Ureter (tissue), 1 donor: ENCODE data around the gene DNAJC19. TPM values are rescaled to one million over a fixed set of nuclear protein-coding genes. Genes with fewer than 3 reads are reported as not detected.

Experiments used
- DNase-seq: peaks from one replicate; pipeline ENCODE4 v3.0.0-alpha.2; 2020; ENCODE audit warnings: low spot score
- total RNA-seq: library from RNA; stranded (reverse); gene quantifications from one replicate; pipeline ENCODE4 v1.2.4, GENCODE V29; 2023
- donor health status: DM: yes; HTN: yes; CAD: no.

Gene DNAJC19
- total RNA-seq, 1 donor from 2014 or later, result 43.1 TPM

DNA sequence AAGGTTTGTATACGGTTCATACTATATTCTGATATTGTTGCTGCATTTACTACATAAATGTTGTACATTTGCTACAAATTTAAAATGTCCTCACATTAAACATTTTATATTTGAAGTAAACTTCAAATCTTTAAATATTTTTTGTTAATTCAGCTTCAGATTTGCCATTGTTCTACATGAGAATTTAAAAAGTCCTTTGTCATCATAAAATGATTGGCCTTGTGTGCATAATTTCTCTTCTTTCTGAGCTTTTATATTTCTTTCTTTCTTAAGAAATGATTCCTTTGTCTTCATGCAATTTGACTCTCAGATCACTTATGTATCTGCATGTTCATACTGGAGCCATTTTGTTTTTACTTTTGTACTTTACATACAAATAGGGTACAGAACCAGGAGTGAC, 28.0 kb downstream of the DNAJC19 start:
- no peak for DNase-seq

DNA sequence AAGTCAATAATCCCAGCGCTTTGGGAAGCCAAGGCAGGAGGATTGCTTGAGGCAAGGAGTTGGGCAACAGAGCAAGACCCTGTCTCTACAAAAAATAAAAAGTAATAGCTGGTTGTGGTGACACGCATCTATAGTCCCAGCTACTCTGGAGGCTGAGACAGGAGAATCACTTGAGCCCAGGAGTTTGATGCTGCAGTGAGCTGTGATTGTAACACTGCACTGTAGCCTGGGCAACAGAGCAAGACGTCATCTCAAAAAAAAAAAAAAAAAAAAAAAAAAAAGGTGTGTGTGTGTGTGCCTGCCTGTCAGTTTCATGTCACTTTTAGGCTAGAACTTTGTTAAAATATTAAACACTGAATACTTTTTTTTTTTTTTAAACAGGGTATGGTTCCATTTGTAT, 28.4 kb downstream of the DNAJC19 start:
- no peak for DNase-seq

DNA sequence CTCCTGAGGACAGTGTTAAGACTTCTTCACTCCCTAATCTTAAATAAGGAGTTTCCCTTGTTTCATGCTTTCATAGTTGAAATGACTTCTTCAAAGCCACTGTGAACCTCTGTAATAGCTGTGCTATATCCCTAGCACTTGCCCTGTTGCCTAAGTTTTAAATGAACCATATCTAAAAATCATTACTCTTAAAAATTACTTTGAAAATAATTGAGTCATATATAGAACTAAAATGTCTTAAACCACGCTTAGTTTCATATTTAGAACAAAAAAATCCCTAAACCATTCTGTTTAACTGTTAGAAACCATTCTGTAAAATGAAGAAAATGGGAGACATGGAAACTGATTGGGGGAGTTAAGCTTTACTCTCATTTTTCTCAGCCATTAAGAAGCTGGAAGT, 29.8 kb downstream of the DNAJC19 start:
- no peak for DNase-seq

GRCh38 chr3:180947761-180948390, 41.7 kb downstream of the DNAJC19 start:
- DNase-seq, result no peak

DNA sequence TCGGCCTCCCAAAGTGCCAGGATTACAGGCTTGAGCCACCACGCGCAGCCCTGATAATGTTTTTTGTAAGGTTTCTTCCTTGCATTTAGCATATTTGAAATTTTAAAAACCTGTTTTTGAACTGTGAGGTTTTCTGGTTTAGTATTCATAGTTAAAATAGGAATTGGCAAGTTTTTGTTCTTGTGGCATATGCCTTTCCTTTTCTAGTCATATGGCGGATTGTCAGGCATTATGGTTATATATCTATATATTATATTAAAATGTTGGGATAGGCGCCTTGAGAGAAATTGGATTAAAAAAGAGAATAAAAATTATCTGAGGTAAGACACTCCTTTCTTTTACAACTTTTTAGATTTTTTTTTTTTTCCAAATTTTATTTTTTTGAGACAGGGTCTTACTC, 48.7 kb downstream of the DNAJC19 start:
- no peak for DNase-seq

GRCh38 chr3:180934638-180935037, 54.9 kb downstream of the DNAJC19 start:
- DNase-seq, result no peak

Other genes with a start within 250 kb of the DNAJC19 start
- 120 TPM for gene FXR1, start 77.1 kb downstream of the DNAJC19 start, total RNA-seq